Measurements from ENCODE around the gene ONECUT1. TPM values are rescaled to one million over a fixed set of nuclear protein-coding genes. Genes with fewer than 3 reads are reported as not detected.
A peak's percentile ranks its signal among the peaks of the same experiment; 100 is the strongest.

ONECUT1 gene
- total RNA-seq, 1 donor = not detected

DNA sequence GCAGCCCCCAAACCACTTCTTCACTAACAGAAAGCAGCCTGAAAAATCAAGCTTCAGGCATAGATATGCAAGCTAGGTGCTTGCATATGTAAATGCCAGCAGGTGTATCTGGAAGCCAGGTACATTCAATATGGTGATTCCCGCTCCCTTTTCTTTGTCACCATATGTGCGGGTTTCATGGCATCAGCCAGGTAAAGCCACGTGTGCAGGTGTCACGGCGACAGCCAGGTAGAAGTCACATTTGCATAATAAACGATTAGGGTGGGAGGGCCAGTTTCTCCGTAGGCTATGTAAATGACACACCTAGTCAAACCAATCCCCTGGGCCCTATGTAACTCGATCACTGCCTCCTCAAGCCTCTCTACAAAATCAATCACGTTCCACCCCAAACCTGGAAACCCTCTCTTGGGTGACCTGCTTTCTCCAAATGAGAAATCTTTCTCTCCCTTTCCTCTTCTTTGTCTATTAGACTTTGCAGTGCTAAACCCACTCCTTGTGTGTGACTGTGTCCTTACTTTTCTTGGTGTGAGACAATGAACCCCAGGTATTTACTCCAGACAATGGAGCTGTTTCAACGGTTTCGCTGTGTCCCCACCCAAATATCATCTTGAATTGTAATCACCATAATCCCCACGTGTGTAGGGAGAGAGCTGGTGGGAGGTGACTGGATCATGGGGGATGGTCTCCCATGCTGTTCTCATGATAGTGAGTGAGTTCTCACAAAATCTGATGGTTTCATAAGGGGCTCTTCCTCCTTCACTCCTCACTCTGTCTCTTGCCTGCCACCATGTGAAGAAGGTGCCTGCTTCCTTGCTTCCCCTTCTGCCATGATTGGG, 44.6 kb downstream of the ONECUT1 start:
- no peak overlapping the region for H3K4me3 ChIP-seq (ENCODE audit: low read depth, low read length)
- no peak for TF ChIP-seq CTCF (IDR thresholded peaks at IDR 0.05; ENCODE audit: insufficient read depth, low read length)
- no peak for DNase-seq (ENCODE audit: low read depth)

DNA sequence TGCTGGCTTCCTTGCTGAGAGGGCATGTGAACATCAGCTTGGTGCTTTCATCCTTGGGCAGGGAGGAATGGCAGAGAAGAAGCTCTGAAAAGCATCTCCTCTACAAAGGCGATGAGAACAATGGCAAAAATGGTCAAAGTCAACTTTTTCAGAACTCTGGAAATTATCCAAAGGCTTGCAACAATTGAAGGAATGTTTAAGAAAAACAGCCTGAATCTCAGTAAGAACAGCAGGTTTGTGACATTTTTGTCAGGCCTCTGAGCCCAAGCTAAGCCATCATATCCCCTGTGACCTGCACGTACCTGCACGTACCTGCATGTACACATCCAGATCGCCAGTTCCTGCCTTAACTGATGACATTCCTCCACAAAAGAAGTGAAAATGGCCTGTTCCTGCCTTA, 51.8 kb downstream of the ONECUT1 start:
- DNase-seq (ENCODE audit: low read depth) = peak; percentile 61
- H3K4me3 ChIP-seq (ENCODE audit: low read depth, low read length) = no peak overlapping the region
- TF ChIP-seq CTCF (IDR thresholded peaks at IDR 0.05; ENCODE audit: insufficient read depth, low read length) = no peak

GRCh38 chr15:52737720-52738119, 52.4 kb downstream of the ONECUT1 start:
- no peak overlapping the region for H3K4me3 ChIP-seq (ENCODE audit: low read depth, low read length)
- no peak for DNase-seq (ENCODE audit: low read depth)
- TF ChIP-seq CTCF (IDR thresholded peaks at IDR 0.05; ENCODE audit: insufficient read depth, low read length) = no peak

DNA sequence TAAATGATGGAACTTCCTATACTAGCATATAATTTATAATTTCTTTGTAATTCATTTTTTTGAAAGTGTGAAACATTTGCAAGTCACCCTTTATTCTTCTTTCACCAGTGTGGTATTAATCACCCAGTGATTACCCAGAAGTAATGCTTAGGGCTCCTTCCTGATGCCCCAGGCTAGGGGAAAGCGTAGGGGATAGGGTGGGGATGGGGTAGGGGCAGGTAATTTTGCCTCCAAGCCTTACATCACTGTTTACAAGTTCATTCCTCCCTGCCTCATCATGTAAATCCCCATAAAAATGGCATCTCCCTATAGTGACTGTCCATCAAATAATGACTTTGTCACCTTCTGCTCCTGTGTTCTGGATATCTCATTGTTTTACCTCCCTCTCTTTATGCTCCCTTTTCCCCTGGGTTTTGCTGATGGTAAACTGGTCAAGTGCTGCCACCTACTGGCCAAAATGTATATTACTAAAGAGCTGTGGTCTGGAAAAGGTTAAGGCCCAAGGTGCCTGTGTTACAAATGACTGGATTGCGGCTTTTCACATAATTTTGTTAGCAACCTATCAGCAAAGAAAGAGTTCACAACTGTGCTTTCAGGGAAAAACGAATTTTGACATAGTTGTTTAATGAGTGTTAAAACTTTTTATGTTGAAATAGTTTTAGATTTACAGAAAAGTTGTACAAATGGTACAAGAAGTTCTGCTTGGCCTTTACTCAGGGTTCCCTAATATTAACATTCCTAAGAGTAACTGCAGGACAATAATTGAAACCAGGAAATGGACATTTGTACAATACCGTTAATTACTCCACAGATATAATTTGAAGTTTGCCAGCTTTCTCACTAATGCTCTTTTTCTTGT, 54.7 kb downstream of the ONECUT1 start:
- TF ChIP-seq CTCF (IDR thresholded peaks at IDR 0.05; ENCODE audit: insufficient read depth, low read length) = peak; percentile 56
- H3K4me3 ChIP-seq (ENCODE audit: low read depth, low read length) = no peak overlapping the region
- DNase-seq (ENCODE audit: low read depth) = peak; percentile 84

GRCh38 chr15:52734329-52734728, 55.8 kb downstream of the ONECUT1 start:
- DNase-seq (ENCODE audit: low read depth) = peak; percentile 72
- no peak overlapping the region for H3K4me3 ChIP-seq (ENCODE audit: low read depth, low read length)

More at GRCh38 chr15:52734329-52734728, 55.8 kb downstream of the ONECUT1 start:
- TF ChIP-seq CTCF (IDR thresholded peaks at IDR 0.05; ENCODE audit: insufficient read depth, low read length) = no peak
